Dermis blood vessel endothelial cell (primary cell): ENCODE results near the gene NEURL1. TPM values are rescaled to one million over a fixed set of nuclear protein-coding genes. Genes with fewer than 3 reads are reported as not detected.
A peak's percentile ranks its signal among the peaks of the same experiment; 100 is the strongest.
"Not testable (repeated sequence)": the region's sequence is repeated elsewhere in the genome, so short reads cannot be mapped to it uniquely, and the experiment has no call there.

Experiments
- DNase-seq: peaks from one replicate; pipeline ENCODE4 v3.0.0; 2010
- total RNA-seq: library from RNA; depleted of rRNA; stranded (reverse); fragments of >200 nt; gene quantifications from 2 replicates; pipeline ENCODE4 v1.2.3, GENCODE V29; 2014

The NEURL1 gene
- total RNA-seq, 1 donor from 2014 or later, result not detected

DNA sequence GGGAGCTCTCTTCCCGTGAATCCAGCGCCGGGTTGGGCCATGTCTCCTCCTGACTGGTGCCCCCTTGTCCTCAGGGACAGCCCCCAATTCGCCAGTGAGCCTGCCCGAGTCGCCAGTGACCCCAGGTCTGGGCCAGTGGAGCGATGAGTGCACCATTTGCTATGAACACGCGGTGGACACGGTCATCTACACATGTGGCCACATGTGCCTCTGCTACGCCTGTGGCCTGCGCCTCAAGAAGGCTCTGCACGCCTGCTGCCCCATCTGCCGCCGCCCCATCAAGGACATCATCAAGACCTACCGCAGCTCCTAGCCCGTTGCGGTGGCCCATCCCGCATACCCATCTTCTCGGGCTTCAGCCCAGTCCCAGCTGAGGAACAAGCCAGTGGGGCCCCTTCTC, 96.6 kb downstream of the NEURL1 start:
- no peak for DNase-seq

DNA sequence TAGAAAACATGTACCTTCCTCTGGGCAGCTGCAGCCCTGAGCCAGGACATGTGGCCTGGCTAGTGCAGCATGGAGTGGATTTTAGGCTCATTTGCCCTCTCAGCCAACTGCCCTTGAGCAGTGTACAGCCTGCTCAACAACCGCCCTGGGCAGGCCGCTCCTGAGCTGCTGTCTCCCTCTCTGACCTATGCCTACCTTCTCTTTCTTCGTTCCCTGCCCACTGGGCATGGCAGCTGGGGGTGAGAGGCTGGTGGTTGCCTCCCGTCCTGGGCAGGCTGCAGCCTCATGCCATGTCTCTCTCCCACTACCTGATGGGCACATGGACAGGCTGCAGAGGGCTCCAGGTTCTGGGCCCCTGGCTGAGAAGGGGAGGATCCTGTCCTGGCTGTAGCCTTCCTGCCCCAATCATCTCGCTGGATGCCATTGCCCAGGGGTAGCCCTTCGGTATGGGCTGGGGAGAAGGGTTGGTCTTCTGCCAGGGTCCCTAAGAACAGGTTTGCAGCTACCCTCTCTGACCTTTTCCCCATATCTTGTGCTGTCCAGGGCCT, 97.3 kb downstream of the NEURL1 start:
- DNase-seq, result no peak

DNA sequence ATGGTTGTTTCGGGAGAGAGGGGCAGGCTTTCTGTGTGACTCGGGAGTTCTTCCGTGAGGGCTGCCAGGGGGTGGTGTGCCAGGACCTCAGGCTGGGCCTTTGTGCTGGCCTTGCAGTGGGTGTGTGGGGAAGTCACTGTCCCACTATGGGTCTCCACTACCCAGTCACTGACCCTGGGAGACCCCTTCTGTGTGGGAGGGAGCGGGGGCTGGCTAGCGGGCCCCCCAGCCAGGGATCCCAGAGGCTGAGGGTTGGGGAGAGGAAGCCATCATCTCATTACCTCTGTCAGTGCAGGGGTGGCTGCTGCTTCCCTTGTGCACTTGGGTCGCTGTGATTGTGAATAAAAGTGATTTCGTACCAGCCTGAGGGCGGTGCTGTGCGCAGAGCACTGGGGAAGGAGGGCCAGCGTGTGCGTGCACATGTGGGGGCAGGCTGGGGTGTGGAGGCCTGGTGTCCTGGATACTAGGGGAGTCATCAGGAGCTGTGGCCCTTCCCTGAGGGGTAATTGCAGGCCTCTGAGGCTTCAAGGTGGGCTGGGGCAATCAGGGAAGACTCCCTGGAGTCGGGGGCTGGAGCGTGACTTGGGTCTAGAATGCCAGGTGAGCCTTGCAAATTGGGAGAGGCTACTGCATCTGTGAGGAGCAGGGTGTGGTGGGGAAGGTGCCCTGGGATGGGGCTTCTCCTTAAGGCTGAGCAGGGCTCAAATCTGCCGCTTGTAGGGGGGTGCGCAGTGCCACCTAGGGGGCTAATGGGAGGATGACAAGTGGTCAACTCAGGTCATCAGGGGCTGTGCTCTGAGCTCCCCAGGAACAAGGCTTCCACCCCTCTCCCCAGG, 98.9 kb downstream of the NEURL1 start:
- DNase-seq, result peak; percentile 67

DNA sequence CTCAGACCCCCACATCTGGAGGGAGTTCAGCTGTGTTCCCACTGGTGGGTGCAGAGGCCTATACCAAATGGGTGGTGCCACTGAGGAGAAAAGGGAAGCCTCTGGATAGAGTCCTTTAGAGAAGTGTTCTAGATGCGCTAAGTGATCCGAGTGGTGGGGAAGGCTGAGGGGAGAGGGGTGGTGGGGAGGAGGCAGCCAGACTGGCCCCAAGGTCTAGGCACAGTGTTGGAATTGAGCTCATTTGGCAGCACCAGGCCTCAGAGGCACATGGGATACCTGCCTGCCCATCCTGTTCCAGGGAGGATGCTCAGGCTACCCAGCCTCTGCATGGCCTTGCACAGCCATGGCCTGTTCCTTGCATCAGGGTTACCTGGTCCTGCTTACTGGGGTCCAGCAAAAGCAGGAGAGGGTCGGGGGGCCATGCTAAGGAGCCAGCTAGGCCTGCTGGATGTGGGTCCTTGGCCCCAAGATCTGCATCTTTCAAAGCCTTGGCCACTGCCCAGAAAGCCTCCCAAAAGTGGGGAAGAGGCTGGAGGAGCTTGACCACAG, 99.6 kb downstream of the NEURL1 start:
- DNase-seq, result no peak

DNA sequence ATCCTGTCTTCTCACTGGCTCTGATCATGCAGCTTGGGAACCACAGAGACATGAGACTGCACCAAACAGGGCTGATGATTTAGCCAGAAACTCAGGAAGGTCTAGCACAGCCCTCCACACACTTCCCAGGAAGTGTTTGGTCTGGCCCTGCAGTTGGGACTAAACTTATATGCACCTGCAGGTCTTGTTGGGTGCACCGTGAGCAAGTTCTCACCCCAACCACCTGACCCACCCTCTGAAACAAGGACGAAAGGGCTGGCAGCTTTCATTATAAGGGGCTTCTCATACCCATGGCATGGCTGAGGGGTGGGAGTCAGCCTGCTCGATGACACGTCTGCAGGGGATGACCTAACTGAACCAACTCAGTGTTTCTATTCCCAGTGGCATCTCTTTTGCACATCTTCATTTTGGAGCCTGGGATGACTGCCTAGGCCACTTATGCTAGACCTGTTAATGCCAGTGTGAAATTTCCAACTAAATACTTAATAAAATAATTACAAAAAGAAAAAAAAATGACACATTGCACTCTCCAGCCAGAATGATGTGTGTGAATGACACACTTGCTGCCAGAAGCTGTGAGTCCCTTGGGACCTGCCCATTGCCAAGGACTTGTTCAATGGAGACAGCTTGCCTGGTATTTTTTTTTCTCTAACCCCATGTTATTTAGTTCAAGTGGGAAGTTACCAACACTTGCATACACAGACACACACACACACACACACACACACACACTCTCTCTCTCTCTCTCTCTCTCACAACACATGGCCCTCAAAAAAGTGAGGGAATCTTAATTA, 102.6 kb downstream of the NEURL1 start:
- DNase-seq, result no peak

DNA sequence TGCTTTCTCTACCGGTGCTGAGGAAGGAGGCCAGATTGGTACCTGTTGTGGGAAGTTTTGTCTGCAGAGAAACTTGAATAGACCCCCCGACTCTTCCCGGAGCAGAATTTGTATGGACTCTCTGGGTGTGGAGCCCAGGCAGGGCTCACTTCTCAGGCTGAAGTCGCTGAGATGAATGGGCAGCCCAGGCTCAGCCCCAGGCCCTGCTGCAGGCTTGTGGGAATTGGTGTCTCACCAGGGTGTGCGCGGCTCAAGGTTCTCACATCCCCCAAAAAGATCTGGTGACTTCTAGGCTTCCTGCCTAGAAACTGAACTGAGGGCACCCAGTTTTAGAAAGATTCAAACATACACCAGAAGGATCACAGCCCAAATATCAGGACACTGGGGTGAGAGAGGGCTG, 103.5 kb downstream of the NEURL1 start:
- DNase-seq, result no peak

DNA sequence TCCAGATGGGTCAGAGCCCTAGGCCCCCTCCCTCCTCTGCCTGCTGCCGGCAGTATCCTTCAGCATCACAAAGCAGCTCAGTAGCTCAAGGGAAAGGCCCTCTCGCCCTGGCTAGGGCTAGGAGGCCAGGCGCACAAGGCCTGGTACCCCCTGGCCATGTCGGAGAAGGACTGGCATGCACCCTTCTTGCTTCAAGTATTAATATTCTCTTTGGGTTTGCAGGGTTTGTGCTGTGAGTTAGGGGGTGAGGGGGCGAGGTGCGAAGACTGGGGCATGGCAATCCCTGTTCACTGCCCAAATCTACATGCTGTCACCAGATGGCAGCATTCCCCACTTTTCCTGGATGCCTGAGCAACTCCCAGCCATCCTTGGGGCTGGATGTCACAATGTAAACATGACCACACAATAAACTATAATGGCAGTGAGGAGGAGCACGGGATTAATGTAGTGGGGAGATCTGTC, 105.2 kb downstream of the NEURL1 start:
- peak; percentile 82 for DNase-seq

DNA sequence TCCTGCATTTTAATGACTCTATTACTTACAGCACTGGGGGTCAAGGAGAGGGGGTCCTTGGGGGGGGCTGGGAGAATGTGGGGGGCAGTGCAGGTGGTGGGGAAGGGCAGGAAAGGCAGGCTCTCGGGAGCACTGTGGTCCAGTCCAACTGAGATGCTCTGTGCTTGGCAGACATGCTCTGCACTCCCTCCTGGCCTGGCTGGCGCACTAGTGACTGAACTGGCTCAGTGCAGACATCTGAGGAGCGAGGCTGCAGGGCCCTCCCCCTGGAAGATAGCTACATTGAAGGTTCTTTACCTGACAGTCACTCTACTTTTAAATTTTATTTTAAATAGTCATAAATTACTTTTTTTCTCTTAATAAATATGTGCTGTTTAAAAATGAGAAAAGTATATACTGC, 105.7 kb downstream of the NEURL1 start:
- no peak for DNase-seq

DNA sequence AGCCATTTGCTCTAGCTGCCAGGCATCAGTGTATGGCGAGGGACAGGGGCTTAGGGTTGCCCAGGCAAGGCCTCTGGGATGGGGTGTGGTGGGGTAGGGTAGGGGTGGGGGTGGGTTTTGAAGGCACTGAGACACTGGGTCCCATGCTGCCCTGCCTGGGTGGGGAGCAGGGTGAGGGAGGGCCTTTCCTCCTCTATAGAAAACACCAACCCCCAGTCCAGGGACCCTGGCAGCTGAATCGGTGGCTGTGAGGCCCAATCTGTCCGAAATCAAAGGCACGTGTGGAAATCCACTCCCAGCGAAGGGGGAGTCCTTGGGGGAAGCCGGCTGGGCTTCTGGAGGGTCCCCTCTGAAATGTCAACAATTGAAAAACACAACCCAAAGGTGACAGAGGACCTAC, 106.4 kb downstream of the NEURL1 start:
- no peak for DNase-seq

DNA sequence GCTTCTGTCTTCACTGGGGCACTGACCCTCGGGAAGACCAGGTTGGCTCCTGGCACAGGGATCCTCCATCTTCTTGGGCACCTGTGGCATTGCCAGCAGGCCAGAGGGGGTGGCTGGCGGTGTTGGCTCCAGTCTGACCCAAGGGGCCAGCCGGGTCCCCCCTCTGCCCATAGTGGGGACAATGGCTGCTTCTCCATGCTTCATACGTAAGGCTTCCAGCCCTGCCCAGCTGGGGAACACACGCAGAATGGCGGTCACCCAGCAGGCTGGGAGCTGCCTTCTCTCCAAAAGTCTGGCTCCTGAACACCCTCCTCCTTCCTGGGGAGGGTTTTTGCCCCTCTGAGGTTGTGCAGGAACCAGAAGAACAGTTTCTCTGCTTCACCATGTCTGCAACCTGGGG, 106.8 kb downstream of the NEURL1 start:
- no peak for DNase-seq

DNA sequence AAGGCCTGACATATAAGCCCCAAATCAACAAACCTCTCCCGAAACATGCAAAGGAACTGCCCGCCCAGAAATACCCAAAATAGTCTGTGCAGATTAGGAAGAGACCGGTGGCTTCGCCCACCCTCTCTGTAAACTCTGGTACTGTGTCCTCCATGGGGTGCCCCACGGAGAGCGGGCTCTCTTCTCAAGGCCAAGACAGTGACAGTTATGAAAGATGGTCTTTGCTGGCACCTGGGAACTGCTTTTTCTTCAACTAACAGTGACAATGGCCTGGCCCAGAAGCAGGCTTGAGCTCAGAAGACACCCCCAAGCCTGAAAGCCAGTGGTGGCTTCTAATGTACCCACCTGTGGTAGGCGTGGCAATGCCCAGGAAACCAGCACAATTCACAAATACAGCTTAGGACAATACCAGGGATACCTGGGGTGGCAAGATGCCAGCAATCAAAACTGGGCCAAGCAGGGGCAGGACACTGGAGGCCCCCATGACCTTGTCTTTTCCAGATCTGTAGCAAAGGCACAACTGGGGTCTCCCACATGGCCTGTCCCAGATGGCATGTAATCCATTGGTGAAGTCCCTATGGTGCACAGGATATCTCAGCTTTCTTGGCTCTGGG, 107.6 kb downstream of the NEURL1 start:
- no peak for DNase-seq

DNA sequence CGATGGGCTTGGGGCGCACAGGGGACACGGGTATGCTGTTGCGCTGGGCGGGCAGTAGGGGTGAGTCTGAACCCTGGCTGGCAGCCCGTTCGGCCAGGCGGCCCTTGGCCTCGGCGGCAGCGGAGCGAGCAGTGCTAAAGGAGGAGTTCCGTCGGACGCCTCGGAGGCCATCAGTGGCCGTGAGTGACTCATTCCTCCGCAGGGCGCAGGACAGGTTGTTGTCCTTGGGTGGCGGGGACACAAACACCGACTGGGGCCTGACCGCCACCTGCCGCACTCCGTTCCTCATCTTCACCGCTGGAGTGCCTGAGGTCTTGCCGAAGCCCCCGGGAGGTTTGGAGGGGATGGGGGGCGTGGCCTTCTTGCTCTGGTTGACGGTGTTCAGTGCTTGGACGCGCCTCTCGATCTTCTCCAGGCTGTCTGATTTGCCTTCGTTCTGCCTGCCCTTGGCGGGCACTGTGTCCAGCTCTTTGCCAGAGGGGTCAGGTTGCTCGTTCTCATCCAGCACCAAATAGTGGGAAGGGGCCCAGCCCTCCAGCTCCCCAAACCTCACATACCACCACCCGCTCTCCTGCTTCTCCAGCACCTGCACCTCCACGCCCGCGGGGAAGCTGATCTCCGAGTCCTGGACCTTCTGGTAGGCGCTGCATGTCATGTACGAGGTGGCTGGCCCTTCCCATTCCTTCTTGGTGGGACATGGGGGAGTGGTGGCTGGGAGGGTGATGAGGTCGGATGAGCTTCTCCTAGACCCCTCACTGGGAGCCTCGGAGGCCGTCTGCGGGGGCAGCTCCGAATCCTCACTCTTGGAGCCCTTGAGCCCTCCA, 108.7 kb downstream of the NEURL1 start:
- no peak for DNase-seq

DNA sequence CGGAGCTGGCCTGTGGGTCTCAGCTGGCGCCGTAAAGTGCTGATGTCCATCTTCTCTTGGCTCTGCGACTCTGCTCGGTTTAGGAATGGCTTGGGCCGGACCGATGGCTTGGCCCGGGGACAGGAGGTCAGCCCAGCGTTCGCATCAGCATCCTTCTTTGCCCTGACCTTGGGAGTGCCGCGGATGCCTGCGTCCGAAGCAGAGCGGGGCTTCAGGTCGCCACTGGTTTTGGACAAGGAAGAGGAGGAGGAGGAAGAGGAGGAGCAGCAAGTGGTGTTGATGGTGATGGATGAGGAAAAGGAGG, 109.3 kb downstream of the NEURL1 start:
- DNase-seq, result no peak

DNA sequence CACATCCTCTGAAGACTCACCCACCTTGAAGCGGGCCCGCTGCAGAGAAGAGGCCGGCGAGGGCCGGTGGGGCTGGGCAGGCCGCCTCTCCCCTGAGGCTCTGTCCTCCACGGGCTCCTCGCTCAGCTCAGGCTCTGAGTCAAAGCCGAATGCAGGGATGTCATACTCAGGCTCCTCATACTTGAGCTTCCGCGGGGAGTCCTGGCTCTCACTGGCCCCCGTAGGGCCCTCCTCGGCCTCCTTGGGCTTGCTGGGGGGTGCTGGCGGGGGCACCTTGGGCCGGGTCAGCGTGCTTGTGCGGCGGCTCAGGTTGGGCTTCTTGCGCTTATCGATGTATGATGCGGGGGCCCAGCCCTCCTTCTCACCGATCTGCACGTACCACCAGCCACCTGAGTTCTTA, 109.9 kb downstream of the NEURL1 start:
- no peak for DNase-seq

DNA sequence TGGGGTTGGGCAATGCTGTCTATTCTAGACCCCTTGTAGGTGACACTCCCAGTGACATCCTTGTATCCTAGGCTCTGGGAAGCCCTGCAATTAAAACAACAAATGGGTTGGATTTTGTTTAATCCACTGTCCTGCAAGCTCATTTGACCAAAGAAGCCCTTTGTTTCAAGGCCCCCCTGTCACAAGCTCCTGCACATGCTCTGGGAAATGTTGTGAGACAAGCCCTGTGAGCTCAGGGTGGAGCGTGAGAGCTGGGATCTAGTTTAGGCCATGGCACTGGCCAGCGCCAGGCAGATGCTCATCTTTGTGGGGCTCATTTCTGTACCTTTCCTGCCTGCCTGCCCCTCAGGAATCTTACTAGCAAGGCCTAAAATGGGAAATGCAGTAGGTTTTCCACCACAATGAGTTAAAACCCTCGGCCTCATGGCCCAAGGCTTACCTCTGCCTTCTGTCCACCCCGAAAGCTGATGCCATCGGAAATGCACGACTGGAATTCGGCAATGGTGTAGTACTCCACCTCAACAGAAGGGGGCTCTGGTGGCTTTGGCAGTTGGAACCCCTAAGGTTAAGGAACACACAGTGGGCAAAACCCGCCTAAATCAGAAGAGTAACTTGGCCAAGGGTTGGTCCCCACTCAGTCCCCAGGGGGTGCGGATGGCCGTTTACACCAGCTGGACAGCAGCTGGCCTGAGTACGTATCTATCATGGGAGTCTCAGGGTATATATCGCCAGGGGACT, 112.0 kb downstream of the NEURL1 start:
- peak; percentile 65 for DNase-seq

DNA sequence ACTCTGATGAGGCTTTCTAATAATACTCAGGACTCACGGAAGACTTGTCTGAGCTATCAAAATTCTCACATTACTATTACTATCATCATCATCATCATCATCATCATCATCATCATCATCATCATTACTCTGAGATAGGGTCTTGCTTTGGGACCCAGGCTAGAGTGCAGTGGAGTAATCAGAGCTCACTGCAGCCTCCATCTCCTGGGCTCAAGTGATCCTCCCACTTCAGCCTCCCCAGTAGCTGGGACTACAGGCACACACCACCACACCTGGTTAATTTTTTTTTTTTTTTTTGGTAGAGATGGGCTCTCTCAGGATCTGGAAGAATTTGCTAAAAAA, 112.6 kb downstream of the NEURL1 start:
- not testable (repeated sequence) for DNase-seq

DNA sequence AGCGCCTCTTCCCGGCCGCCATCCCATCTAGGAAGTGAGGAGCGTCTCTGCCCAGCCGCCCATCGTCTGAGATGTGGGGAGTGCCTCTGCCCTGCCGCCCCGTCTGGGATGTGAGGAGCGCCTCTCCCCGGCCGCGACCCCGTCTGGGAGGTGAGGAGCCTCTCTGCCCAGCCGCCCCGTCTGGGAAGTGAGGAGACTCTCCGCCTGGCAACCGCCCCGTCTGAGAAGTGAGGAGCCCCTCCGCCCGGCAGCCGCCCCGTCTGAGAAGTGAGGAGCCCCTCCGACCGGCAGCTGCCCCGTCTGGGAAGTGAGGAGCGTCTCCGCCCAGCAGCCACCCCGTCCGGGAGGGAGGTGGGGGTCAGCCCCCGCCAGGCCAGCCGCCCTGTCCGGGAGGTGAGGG, 113.5 kb downstream of the NEURL1 start:
- not testable (repeated sequence) for DNase-seq

DNA sequence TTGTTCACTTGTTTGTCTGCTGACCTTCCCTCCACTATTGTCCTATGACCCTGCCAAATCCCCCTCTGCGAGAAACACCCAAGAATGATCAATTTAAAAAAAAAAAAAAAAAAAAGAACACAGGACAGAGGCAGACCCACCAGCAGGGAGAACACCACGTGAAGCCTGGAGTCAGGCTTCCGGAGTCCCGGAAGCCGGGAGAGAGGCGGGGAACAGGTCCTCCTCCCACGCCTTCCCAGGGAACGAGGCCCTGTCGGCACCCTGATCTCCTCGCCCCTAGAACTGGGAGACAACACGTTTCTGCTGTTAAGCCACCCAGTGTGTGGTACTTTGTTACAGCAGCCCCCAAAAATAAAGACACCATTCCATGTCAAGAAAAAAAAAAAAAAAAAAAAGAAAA, 114.6 kb downstream of the NEURL1 start:
- not testable (repeated sequence) for DNase-seq

DNA sequence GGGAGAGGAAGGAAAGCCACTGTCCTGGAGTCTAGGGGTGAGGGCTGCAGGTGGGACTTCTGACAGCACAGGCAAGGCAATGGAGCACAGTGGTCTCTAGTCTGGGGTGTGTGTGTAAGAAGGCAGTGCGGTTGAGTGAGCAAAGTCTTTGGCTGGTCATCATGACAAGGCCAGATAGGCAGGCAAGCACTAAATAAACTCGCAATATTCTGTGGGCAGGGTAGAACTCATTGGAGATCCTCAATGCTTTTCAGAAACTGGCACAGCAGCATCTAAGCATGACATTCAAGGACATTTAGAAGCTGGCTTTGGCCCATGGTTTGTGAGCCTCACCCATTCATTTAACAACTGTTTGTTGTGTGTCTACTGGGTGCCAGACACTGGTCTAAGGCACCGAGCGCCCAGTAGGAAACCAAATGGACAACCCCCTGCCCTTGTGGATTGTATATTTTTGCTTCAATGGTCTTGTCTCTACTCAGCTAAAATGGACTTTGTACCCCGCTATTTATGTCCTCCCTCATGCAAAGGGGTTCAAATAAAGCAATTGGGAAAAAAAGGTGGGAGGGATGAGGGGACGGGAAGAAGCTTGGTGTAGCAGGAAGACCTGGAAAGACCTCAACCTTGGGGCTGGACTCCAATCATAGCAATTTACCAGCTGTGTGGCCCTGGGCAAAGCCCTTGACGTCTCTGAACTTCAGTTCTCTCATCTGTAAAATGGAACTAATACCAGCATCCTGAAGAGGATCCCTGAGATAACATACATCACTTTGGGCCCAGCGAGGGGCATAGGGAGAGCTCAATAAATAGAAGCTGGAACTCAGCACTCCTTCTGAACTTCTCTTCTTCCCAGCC, 116.0 kb downstream of the NEURL1 start:
- DNase-seq, result no peak

DNA sequence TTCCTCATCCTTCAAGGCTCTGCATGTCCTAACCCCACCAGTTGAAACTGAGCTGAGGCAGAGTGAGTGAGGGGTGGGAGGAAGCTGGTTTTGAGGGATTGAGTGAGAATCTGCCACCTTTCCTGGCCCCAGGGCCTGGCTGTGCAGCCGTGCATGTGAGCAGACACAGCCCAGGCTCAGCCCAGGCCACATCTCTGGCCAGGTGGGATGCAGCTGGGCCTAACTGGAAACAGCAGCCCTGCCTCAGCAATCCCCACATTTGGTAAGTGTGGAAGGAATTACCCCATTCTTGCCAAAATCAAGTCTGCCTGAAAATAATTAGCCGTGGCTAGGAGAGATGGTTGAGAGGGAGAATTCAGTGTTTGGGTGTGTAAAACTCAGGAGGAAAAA, 116.6 kb downstream of the NEURL1 start:
- DNase-seq, result no peak
